GM21367 (cell line): Measurements from ENCODE around the gene WFIKKN1.

Experiments
- ATAC-seq: cut with Tn5 transposase; IDR thresholded peaks from one replicate; pipeline ENCODE4 v1.9.1; 2021; ENCODE audit not compliant: unreplicated experiment

WFIKKN1 gene

DNA sequence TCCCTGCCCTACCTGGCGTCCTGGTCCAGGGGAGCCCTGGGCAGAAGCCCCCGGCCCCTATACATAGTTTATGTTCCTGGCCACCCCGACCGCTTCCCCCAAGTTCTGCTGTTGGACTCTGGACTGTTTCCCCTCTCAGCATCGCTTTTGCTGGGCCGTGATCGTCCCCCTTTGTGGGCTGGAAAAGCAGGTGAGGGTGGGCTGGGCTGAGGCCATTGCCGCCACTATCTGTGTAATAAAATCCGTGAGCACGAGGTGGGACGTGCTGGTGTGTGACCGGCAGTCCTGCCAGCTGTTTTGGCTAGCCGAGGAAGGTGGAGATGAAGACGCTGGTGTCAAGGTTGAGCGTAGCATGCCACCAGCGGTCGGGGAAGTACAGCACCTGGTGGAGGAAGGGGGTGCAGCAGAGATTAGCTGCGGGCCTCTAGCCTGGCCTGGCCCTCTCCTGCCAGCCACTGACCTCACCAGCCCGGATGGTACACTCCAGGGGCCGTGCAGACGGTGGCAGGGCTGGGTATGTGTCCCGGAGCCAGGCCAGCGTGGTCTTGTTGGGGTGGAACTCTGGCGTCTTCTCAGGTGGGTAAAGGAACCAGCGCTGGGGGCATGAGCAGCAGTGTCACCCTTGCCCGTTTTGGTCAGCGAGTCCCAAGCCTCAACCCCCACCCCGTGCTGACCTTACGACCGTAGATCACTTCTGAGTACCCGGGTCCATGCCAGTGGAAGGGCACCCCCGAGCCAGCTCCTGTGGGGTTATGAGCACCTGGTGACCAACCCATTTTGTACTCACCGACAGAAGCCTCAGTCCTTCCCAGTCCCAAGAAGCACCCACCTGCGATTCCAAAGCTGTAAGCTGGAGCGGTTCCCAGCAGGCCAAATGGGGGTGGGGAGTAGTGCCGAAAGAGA is 52.0 kb downstream of the WFIKKN1 start:
- no peak for ATAC-seq

DNA sequence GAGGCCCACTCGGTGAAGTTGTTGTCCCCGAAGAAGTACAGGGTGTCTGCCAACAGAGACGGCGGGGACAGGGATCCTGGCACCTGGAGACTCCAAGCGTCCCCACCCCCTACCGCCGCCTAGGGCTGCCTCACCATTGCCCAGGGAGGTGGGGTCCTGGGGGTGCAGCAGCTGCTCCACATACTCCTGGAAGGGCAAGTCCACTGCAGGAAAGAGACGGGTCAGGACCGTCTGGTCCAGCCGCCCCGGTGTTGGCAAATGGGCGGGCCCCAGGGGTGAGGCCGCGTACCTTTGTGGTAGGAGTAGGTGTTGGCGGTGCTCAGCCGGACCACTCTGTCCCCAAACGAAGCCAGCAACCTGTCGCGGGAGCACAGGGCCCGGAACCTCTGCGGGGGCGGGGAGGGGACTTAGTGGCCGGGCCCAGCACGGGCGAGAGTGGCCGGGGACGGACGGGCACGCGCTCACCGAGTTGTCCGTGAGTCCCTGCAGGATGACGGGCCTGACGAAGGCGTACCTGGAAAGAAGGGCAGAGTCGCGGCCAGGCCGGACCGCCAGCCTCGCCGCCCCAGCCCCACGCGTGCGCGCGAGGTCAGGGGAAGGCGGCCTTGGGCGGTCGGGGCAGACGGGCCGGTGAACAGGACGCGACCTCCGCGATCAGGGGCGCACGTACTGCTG is 52.7 kb downstream of the WFIKKN1 start:
- ATAC-seq: no peak
